ENCODE data around the gene GABRG3.

The GABRG3 gene

GRCh38 chr15:27487846-27488245 is 516.9 kb downstream of the GABRG3 start:
- Histone ChIP-seq H3K9ac (ENCODE audit: insufficient read length, low read depth) (no peak overlapping the region), H3K4me3 (ENCODE audit: insufficient read length, low read depth) (no peak overlapping the region), H3K9me3 (ENCODE audit: insufficient read depth, low read length) (no peaks in the 10 kb centered on the region), H3K4me1 (ENCODE audit: insufficient read depth, insufficient read length) (no peaks in the 10 kb centered on the region), H3K36me3 (ENCODE audit: insufficient read depth, insufficient read length, low read length) (no peaks in the 10 kb centered on the region), H3K27me3 (ENCODE audit: insufficient read depth, insufficient read length) (no peaks in the 10 kb centered on the region)
- DNase-seq (ENCODE audit: low read depth, low spot score): no peak
- TF ChIP-seq SUZ12 (IDR thresholded peaks at IDR 0.05; ENCODE audit: extremely low read depth, insufficient read depth, insufficient read length) (no peak), YY1 (IDR thresholded peaks at IDR 0.05; ENCODE audit: insufficient read depth, insufficient read length) (no peak), ZNF274 (IDR thresholded peaks at IDR 0.05; ENCODE audit: low read depth, low read length) (no peak)

GRCh38 chr15:27490867-27491595 is 520.0 kb downstream of the GABRG3 start:
- Histone ChIP-seq H3K4me3 (ENCODE audit: insufficient read length, low read depth) (no peak overlapping the region), H3K36me3 (ENCODE audit: insufficient read depth, insufficient read length, low read length) (no peaks in the 10 kb centered on the region), H3K4me1 (ENCODE audit: insufficient read depth, insufficient read length) (no peaks in the 10 kb centered on the region), H3K27me3 (ENCODE audit: insufficient read depth, insufficient read length) (no peaks in the 10 kb centered on the region), H3K9ac (ENCODE audit: insufficient read length, low read depth) (no peak overlapping the region), H3K9me3 (ENCODE audit: insufficient read depth, low read length) (no peaks in the 10 kb centered on the region; the same call in 1 of the 2 replicates)
- TF ChIP-seq ZNF274 (IDR thresholded peaks at IDR 0.05; ENCODE audit: low read depth, low read length) (no peak), SUZ12 (IDR thresholded peaks at IDR 0.05; ENCODE audit: extremely low read depth, insufficient read depth, insufficient read length) (no peak), YY1 (IDR thresholded peaks at IDR 0.05; ENCODE audit: insufficient read depth, insufficient read length) (no peak)
- no peak for DNase-seq (ENCODE audit: low read depth, low spot score)

GRCh38 chr15:27491666-27492621 is 521.0 kb downstream of the GABRG3 start:
- H3K4me3 ChIP-seq (ENCODE audit: insufficient read length, low read depth): no peak overlapping the region
- no peaks in the 10 kb centered on the region; the same call in 1 of the 2 replicates for H3K9me3 ChIP-seq (ENCODE audit: insufficient read depth, low read length)
- no peak overlapping the region for H3K9ac ChIP-seq (ENCODE audit: insufficient read length, low read depth)
- DNase-seq (ENCODE audit: low read depth, low spot score): no peak
- H3K27me3 ChIP-seq (ENCODE audit: insufficient read depth, insufficient read length): no peaks in the 10 kb centered on the region
- H3K4me1 ChIP-seq (ENCODE audit: insufficient read depth, insufficient read length): no peaks in the 10 kb centered on the region
- no peak for TF ChIP-seq ZNF274 (IDR thresholded peaks at IDR 0.05; ENCODE audit: low read depth, low read length)
- no peak for TF ChIP-seq SUZ12 (IDR thresholded peaks at IDR 0.05; ENCODE audit: extremely low read depth, insufficient read depth, insufficient read length)
- no peak for TF ChIP-seq YY1 (IDR thresholded peaks at IDR 0.05; ENCODE audit: insufficient read depth, insufficient read length)
- H3K36me3 ChIP-seq (ENCODE audit: insufficient read depth, insufficient read length, low read length): no peaks in the 10 kb centered on the region

- Histone ChIP-seq H3K4me1 (ENCODE audit: insufficient read depth, insufficient read length) (peaks cover 3% of the 10 kb centered on the region), H3K4me3 (ENCODE audit: insufficient read length, low read depth) (no peak overlapping the region), H3K9me3 (ENCODE audit: insufficient read depth, low read length) (no peaks in the 10 kb centered on the region; the same call in 1 of the 2 replicates), H3K9ac (ENCODE audit: insufficient read length, low read depth) (no peak overlapping the region), H3K36me3 (ENCODE audit: insufficient read depth, insufficient read length, low read length) (no peaks in the 10 kb centered on the region), H3K27me3 (ENCODE audit: insufficient read depth, insufficient read length) (no peaks in the 10 kb centered on the region)
- TF ChIP-seq YY1 (IDR thresholded peaks at IDR 0.05; ENCODE audit: insufficient read depth, insufficient read length): no peak
- no peak for TF ChIP-seq SUZ12 (IDR thresholded peaks at IDR 0.05; ENCODE audit: extremely low read depth, insufficient read depth, insufficient read length)
- TF ChIP-seq ZNF274 (IDR thresholded peaks at IDR 0.05; ENCODE audit: low read depth, low read length): no peak
- DNase-seq (ENCODE audit: low read depth, low spot score): no peak
These were observed 525.0 kb downstream of the GABRG3 start for GRCh38 chr15:27495963-27496459.

- H3K4me3 ChIP-seq (ENCODE audit: insufficient read length, low read depth): no peak overlapping the region
- no peak for DNase-seq (ENCODE audit: low read depth, low spot score)
- TF ChIP-seq ZNF274 (IDR thresholded peaks at IDR 0.05; ENCODE audit: low read depth, low read length): no peak
- TF ChIP-seq YY1 (IDR thresholded peaks at IDR 0.05; ENCODE audit: insufficient read depth, insufficient read length): no peak
- TF ChIP-seq SUZ12 (IDR thresholded peaks at IDR 0.05; ENCODE audit: extremely low read depth, insufficient read depth, insufficient read length): no peak
- H3K9me3 ChIP-seq (ENCODE audit: insufficient read depth, low read length): no peaks in the 10 kb centered on the region; the same call in 1 of the 2 replicates
- H3K4me1 ChIP-seq (ENCODE audit: insufficient read depth, insufficient read length): peaks cover 3% of the 10 kb centered on the region
- no peaks in the 10 kb centered on the region for H3K27me3 ChIP-seq (ENCODE audit: insufficient read depth, insufficient read length)
- H3K36me3 ChIP-seq (ENCODE audit: insufficient read depth, insufficient read length, low read length): no peaks in the 10 kb centered on the region
- H3K9ac ChIP-seq (ENCODE audit: insufficient read length, low read depth): no peak overlapping the region
These were observed 527.7 kb downstream of the GABRG3 start for GRCh38 chr15:27498700-27499099.

GRCh38 chr15:27499191-27499590 is 528.2 kb downstream of the GABRG3 start:
- Histone ChIP-seq H3K36me3 (ENCODE audit: insufficient read depth, insufficient read length, low read length) (no peaks in the 10 kb centered on the region), H3K4me1 (ENCODE audit: insufficient read depth, insufficient read length) (peaks cover 3% of the 10 kb centered on the region), H3K27me3 (ENCODE audit: insufficient read depth, insufficient read length) (no peaks in the 10 kb centered on the region), H3K9ac (ENCODE audit: insufficient read length, low read depth) (no peak overlapping the region), H3K9me3 (ENCODE audit: insufficient read depth, low read length) (no peaks in the 10 kb centered on the region; the same call in 1 of the 2 replicates), H3K4me3 (ENCODE audit: insufficient read length, low read depth) (no peak overlapping the region)
- no peak for DNase-seq (ENCODE audit: low read depth, low spot score)
- TF ChIP-seq SUZ12 (IDR thresholded peaks at IDR 0.05; ENCODE audit: extremely low read depth, insufficient read depth, insufficient read length): no peak
- no peak for TF ChIP-seq YY1 (IDR thresholded peaks at IDR 0.05; ENCODE audit: insufficient read depth, insufficient read length)
- TF ChIP-seq ZNF274 (IDR thresholded peaks at IDR 0.05; ENCODE audit: low read depth, low read length): no peak
